Sigmoid colon (tissue), 7 donors: ENCODE data around the gene SCNN1B. TPM values are rescaled to one million over a fixed set of nuclear protein-coding genes. Genes with fewer than 3 reads are reported as not detected.

Experiments used
- DNase-seq: peaks from one replicate; pipeline ENCODE4 v3.0.0-alpha.2; 2019
- H3K27ac ChIP-seq, 4 donors: fragments of 200-600 bp; sonication (generic); one replicate each; pipeline ENCODE4 v1.5.1; 2016 to 2019; ENCODE audit warnings: mild to moderate bottlenecking in 1 of 4
- H3K27me3 ChIP-seq, 3 donors: fragments of 200-600 bp; sonication (generic); one replicate each; pipeline ENCODE4 v1.5.1; 2019; ENCODE audit warnings: mild to moderate bottlenecking in 1 of 3
- H3K36me3 ChIP-seq, 4 donors: fragments of 200-600 bp; sonication (generic); one replicate each; pipeline ENCODE4 v1.5.1; 2016 to 2019
- H3K4me1 ChIP-seq, 4 donors: fragments of 200-600 bp; sonication (generic); one replicate each; pipeline ENCODE4 v1.5.1; 2017 to 2019
- H3K4me3 ChIP-seq, 4 donors: fragments of 200-600 bp; sonication (generic); one replicate each; pipeline ENCODE4 v1.5.1; 2017 to 2019; ENCODE audit warnings: mild to moderate bottlenecking in 2 of 4, moderate library complexity in 1 of 4
- H3K9me3 ChIP-seq, 4 donors: fragments of 200-600 bp in 3 of 4; sonication (generic) in 3 of 4; one replicate each; pipeline versions ENCODE4 v1.5.1 to v1.6.1; 2013 to 2019
- CTCF ChIP-seq, 4 experiments: fragments of 450-650 bp in 3 of 4; fragments of 200-600 bp in 1 of 4; IDR thresholded peaks; one replicate each; pipeline ENCODE4 v1.5.1; 2016 to 2019; ENCODE audit warnings: antibody characterized with exemption in 4 of 4, mild to moderate bottlenecking in 3 of 4, moderate library complexity in 2 of 4
- EP300 ChIP-seq, 4 donors: sonication (generic); formaldehyde crosslinking; IDR thresholded peaks; one replicate each; pipeline ENCODE4 v1.6.1; 2017; ENCODE audit warnings: antibody characterized with exemption in 4 of 4
- POLR2A ChIP-seq, 2 donors: fragments of 450-650 bp; IDR thresholded peaks; one replicate each; pipeline ENCODE4 v1.6.1; 2016; ENCODE audit warnings: antibody characterized with exemption in 2 of 2, mild to moderate bottlenecking in 2 of 2, moderate library complexity in 2 of 2
- POLR2AphosphoS5 ChIP-seq, 4 donors: sonication (generic); formaldehyde crosslinking; IDR thresholded peaks; one replicate each; pipeline ENCODE4 v1.6.1; 2017; ENCODE audit warnings: antibody characterized with exemption in 4 of 4
- WGBS, 2 donors: extraction: QIAGEN DNeasy Blood & Tissue Kit; methylation state at CpG; one replicate each; pipeline ENCODE4 v1.1.7; 2013; 5-methylcytosine and 5-hydroxymethylcytosine counted together
- intact Hi-C: fragments of 100-400 bp; cut with DNase I; formaldehyde crosslinking; loops from one replicate; pipeline ENCODE4 v1.15.1; 2023
- polyA plus RNA-seq, 3 donors: library from polyadenylated mRNA; stranded (reverse); fragments of 200-250 nt; gene quantifications; one replicate each; pipeline ENCODE4 v1.2.3, GENCODE V29; 2013
- total RNA-seq, 4 donors: library from RNA; depleted of rRNA; stranded (reverse); fragments of >200 nt; gene quantifications; one replicate each; pipeline ENCODE4 v1.1.0, GENCODE V29; 2016
- donor health status: healthy with polysubstance abuse.
- donor health status: Bipolar disorder and iron deficiency.
- donor health status: healthy.

Gene SCNN1B
- total and polyA plus RNA-seq, 7 donors: 1.7 to 212 (median 9.2) TPM

GRCh38 chr16:23290189-23291062, 11.7 kb upstream of the SCNN1B start:
- no peaks in the 10 kb centered on the region for H3K36me3 ChIP-seq
- WGBS, 2 donors: 76 to 82% methylated on average over 12 of the region's 12 CpGs
- intact Hi-C loops: no loop called here
- H3K4me3 ChIP-seq: no peak overlapping the region
- peak; percentile 24 for DNase-seq
- TF ChIP-seq POLR2A (IDR thresholded peaks at IDR 0.05) (no peak), CTCF (IDR thresholded peaks at IDR 0.05) (no peak), EP300 (IDR thresholded peaks at IDR 0.05) (no peak), POLR2AphosphoS5 (IDR thresholded peaks at IDR 0.05) (no peak)
- H3K27ac ChIP-seq: no peak overlapping the region
- H3K9me3 ChIP-seq: no peaks in the 10 kb centered on the region
- H3K4me1 ChIP-seq: no peaks in the 10 kb centered on the region
- H3K27me3 ChIP-seq: no peaks in the 10 kb centered on the region

GRCh38 chr16:23293016-23293415, 9.1 kb upstream of the SCNN1B start:
- no peaks in the 10 kb centered on the region for H3K27me3 ChIP-seq
- TF ChIP-seq EP300 (IDR thresholded peaks at IDR 0.05): no peak
- TF ChIP-seq CTCF (IDR thresholded peaks at IDR 0.05): no peak
- no peak for TF ChIP-seq POLR2AphosphoS5 (IDR thresholded peaks at IDR 0.05)
- TF ChIP-seq POLR2A (IDR thresholded peaks at IDR 0.05): no peak
- intact Hi-C loops: no loop called here
- no peaks in the 10 kb centered on the region for H3K4me1 ChIP-seq
- WGBS, 2 donors: 88% methylated on average over 6 of the region's 6 CpGs
- H3K9me3 ChIP-seq: no peaks in the 10 kb centered on the region
- no peak for DNase-seq
- no peak overlapping the region for H3K4me3 ChIP-seq
- no peaks in the 10 kb centered on the region for H3K36me3 ChIP-seq
- H3K27ac ChIP-seq: no peak overlapping the region

GRCh38 chr16:23294260-23294659, 7.8 kb upstream of the SCNN1B start:
- DNase-seq: no peak
- WGBS, 2 donors: 86 to 88% methylated on average over 2 of the region's 2 CpGs

GRCh38 chr16:23296994-23297393, 5.1 kb upstream of the SCNN1B start:
- Histone ChIP-seq H3K4me3 (no peak overlapping the region), H3K9me3 (no peaks in the 10 kb centered on the region), H3K4me1 (peaks cover 0 to 5% (median 4%) of the 10 kb centered on the region in 4 donors), H3K27ac (no peak overlapping the region), H3K36me3 (no peaks in the 10 kb centered on the region), H3K27me3 (peaks cover 4 to 26% (median 6%) of the 10 kb centered on the region in 3 donors)
- no peak for DNase-seq
- intact Hi-C loops: no loop called here
- WGBS, 2 donors: 84 to 85% methylated on average over 3 of the region's 3 CpGs
- no peak for TF ChIP-seq EP300 (IDR thresholded peaks at IDR 0.05)
- no peak for TF ChIP-seq POLR2A (IDR thresholded peaks at IDR 0.05)
- no peak for TF ChIP-seq CTCF (IDR thresholded peaks at IDR 0.05)
- TF ChIP-seq POLR2AphosphoS5 (IDR thresholded peaks at IDR 0.05): no peak

More at GRCh38 chr16:23294260-23294659, 7.8 kb upstream of the SCNN1B start:
- H3K27me3 ChIP-seq: peaks cover 0 to 5% (median 0%) of the 10 kb centered on the region in 3 donors
- H3K4me3 ChIP-seq: no peak overlapping the region
- no peaks in the 10 kb centered on the region for H3K4me1 ChIP-seq
- no peaks in the 10 kb centered on the region for H3K9me3 ChIP-seq
- intact Hi-C loops: no loop called here
- no peaks in the 10 kb centered on the region for H3K36me3 ChIP-seq
- TF ChIP-seq POLR2AphosphoS5 (IDR thresholded peaks at IDR 0.05): no peak
- TF ChIP-seq POLR2A (IDR thresholded peaks at IDR 0.05): no peak
- no peak for TF ChIP-seq CTCF (IDR thresholded peaks at IDR 0.05)
- TF ChIP-seq EP300 (IDR thresholded peaks at IDR 0.05): no peak
- H3K27ac ChIP-seq: no peak overlapping the region
